HG02759 (cell line): Measurements from ENCODE around the gene FBXW8.

Experiments used
- ATAC-seq: cut with Tn5 transposase; IDR thresholded peaks from one replicate; pipeline ENCODE4 v1.9.1; 2021; ENCODE audit warnings: mild to moderate bottlenecking, moderate library complexity; ENCODE audit not compliant: unreplicated experiment

FBXW8 gene

DNA sequence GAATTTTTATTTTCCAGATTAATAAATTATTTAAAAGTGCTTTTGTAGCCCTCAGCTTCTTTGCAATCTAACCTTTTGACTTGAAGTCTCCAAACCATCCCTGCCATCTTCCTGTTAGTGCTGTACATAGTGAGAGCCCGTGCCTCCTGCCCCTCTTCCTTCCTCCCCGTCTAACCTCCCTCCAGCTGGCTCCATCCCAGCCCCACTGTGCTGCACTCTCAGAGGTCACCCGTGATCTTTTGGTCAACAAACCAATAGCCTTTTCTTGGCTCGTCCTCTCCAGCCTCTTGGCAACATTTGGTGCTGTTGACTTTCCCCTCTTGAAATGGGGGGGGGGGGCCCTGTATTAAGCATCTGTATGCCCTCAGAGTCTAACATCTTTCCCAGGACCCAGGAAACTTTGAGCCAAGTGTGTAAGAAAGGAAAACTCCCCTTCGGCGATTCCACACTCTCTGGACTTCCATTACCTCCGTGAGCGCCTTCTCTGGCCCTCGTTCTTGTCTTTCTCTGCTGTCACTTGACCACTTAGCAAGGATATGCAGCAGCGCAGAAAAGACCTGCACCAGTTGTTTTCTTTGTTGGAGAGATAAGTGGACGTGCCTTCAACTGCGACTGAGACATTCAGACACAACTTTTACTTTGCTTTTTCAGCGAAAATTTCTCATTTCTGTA, 44.1 kb downstream of the FBXW8 start:
- ATAC-seq, result no peak

DNA sequence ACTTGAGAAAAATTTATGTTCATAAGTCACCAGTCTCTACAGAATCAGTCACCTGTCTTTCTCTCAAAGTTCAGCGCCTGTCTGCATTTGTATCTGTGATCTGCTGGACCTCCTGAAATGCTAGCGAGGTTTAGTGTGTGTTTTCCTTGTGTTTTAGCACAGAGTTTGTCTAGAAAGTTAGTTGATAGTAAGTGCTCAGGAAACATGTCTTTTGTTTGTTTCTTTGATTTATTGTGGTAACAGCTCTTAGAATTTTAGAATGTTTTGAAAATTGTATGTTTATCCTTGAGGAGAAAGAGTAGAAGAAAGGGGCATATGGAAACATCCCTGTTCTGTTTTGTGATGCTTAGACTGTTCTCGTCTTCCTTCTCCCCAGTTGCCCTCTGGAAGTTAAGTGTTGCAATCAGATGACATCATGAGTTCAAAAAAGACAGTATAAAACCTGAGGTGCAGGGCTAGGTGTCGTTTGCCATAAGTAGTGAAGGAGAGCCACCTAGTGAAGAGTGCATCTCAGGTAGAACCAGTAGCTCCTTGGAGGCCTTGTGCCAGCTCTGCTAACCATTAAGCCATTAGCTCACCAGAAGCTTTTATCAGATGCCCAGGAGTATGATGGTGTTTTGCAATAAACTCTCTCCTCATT, 44.8 kb downstream of the FBXW8 start:
- no peak for ATAC-seq

DNA sequence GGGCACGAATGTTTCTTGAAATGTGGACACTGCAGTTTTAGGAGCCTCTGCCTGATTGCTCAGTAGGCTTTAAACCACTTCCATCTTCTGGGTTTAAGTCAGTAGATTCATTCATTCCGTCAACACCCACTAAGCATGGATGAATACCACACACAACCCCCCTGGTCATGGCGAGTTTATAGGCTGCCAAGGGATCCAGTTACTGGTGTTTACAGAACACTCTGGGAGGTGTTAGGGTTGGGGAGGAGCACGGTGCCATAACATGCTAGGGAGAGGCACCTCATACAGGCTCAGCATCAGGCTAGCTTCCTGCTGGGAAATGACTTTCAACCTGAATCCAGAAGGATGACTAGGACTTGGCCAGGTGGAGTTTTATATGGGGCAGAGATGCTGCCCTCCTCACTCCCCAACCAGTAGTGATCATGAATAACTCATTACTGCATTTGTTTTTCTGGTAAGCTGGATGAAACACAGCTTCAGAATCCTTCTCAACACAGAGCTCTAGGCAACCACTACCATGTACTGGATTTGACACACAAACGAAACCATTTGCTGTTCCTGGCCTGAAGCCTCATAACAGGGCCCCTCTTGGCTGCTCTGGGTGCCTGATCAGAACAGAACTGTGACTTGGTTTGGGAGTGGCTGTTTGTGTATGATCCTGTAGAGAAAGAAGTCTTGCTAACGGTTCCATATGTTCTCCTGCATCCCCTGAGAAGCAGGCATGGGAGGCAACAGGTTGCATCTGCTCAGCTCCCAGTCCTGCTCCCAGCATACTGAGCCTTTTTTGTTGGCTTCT, 47.9 kb downstream of the FBXW8 start:
- no peak for ATAC-seq

GRCh38 chr12:116959198-116959460, 48.4 kb downstream of the FBXW8 start:
- ATAC-seq, result no peak

GRCh38 chr12:116959845-116960514, 49.2 kb downstream of the FBXW8 start:
- peak; percentile 97 for ATAC-seq

DNA sequence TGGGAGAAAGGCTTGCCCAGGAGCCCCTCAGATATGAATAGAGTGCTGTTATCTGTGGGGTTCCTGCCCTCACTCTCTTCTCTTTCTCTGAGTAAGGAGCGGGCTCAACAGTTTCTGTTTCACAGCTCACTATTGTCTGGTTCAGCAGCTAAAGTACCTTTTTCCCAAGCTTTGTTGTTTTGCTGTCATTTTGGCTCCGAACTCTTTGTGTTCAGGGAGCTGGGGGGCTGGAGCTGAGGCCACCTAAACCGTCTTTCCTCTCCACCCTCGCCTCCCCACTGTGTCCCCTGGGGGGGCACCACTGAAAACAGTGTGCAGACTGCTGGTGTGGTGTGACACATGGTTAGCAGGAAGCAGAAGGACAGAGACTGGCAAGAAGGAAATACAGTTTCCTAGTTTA, 51.4 kb downstream of the FBXW8 start:
- ATAC-seq, result no peak

DNA sequence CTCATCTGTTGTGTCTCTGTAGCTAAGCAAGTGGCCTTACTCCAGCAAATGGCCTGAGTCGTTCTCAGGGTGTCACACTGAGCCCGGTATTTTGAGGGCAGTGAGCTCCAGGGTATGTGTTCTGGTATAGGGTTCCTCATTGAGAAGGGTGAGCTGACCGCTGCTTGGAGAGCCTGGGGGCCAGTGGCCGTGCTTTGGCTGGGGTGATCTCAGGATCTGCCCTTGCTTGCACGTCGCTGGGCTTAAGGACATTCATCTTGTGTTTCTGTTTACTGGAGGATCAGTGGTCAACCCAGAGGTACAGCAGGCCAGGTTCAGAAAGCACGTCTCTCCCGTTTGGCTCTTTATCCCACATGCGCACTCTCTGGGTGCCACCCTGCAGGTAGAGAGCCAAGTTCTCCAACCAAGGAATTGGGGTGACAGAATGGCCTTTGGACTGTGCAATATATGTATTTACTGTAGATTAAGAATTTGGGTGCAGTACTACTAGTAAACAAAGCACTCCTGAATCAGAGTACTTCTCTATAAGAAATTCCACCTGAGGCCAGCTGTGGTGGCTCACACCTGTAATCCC, 52.1 kb downstream of the FBXW8 start:
- ATAC-seq, result no peak

GRCh38 chr12:116964054-116965050, 53.6 kb downstream of the FBXW8 start:
- ATAC-seq, result no peak

DNA sequence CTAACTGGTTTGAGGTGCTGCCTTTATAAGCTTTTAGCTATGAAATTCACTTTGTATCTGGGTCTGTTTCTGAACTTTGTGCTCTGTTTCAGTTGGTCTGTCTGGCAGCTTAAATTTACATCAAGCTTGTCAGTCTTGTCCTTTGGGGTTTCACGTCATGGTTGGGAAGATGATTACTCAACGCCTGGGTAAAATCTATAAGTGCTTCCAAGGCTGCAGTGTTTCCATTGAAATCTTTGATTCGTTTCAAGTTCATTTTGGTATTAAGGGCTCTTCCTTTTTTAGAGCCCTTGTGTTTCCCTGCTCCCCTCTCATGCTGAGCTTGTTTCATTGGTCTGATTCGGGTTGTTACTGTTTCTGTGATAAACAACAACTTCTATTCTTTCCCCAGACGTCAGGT, 58.2 kb downstream of the FBXW8 start:
- ATAC-seq, result no peak

DNA sequence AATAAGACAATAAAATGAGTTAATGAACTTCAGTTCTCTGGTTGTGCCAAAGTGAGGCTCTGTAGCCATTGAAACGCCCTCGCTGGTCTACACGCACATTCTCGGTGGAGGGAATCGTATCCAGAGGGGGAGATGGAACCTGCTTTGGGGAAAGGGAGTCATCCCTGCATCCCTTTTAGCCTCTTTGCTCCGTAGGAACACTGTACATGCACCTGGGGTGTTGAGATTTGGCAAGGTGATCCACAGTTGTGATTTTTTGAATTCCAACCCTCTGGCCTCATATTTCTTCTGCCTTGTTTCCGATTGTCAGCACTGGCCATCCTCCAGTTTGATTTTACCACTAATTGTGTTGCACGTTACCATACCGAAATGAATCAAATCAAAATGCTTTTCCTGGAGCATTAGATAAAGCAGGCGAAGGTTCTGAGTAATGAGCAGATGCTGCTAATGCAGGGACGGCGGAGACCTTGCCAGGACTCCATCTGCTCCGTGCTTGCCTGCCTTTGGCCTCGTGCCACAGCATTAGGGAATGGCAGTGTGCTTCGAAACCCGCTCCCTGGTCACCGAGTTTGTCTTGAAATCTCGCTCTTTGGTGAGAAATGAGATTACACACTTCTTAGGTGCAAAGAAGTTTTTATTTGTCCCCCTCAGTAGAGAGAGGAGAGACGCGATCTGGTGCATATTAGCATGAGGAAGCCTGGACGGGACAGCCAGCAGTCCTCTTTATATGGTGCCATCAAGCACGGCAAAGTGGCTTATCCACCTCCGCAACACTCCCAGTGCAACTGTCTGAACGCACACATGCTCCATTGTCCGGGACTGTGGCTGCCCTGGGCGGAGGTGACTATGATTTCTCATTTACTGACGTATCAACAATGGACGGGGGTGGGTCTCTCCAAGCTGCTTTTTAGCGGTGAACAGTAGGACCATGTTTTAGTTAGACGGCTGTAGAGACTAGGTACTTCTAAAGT, 59.1 kb downstream of the FBXW8 start:
- ATAC-seq, result no peak

DNA sequence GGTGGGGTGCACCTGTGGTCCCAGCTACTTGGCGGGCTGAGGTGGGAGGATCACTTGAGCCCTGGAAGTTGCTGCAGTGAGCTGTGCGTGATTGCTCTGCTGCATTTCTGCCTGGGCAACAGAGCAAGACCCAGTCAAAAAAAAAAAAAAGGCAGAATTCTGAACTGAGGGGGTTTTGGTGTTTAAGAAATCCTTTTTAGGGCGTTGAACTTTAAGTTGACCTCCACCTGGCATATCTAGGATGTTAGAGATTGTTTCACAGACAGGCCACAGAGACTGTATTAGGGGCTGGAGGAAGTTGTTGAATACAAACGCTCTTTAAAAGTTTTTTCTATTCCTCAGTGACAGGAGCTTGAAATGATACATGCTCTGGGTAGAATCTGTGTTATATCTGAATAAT, 60.5 kb downstream of the FBXW8 start:
- ATAC-seq, result peak; percentile 48

GRCh38 chr12:116975779-116976393, 65.1 kb downstream of the FBXW8 start:
- ATAC-seq, result no peak

DNA sequence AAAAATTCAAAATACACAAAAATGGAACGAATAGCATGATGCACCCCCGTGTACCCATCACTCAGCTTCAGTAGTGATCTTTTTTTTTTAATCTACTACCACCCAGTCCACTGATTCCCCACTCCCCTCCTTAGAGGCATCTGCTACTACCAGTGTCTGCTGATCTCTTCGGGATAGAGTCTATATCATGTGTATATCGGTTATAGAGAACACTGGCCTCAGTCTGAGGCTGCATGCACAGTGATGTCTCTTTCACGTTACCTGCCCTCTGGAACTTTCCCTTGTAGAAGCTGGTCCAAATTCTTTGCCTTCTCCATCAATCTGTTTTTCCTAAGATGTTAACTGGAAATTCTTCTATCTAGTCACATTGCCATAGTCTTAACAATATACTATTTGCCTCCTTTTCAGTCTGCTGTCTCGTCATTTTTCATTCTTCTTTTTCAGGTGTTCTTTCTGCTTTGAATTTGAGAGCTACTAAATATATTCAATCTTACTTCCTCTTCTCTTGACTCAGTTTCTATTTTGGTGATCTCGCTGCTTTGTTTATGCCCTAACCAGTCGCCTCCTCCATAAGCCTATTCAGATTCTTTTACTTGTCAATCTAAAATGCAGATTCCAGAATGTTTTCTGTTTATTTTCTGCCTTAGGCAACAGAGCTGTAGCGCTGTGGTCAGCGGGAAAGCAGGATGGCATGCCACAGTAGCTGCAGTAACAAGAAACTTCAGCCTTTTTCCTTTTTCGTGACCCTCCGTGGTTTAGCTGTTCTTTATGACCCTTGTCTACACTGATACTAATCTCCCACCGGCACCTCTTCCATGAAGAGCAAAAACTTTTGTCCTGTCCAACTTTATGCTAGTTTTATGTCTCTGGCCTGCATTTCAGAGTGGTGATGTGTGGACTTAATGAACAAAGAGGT, 67.0 kb downstream of the FBXW8 start:
- ATAC-seq, result peak; percentile 52

DNA sequence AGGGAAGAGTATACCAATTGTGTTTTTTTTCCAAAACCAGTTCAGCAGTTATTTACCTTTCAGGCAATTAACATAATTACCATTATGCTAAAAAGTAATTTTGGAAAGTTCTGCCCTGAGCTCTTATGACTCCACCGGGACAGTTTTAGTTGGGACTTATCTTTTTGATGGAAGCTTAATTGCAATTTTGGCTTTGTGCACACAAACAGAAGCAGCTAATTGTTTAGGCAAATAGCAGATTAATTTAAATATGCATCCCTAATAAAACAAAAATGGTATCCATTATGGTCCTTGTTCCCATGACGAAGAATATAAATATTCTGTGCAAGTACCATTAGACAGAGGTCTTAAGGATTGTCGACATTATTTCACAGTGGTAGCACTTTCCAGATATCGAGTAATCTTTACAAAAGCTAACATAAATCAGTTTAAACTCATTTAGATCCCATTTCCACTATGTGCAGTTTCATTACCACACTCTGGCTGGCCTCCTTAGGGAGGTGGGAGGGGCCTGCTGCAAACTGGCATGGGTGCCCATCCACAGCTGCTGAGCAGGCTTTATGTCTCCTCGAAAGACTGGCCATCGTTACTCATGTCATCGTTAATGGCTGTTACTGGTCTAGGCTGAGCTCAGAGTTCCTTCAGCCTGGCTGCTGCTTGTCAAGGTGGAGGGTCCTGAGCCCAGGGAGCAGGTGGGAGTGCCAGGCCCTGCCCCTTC, 68.2 kb downstream of the FBXW8 start:
- ATAC-seq, result no peak

- no peak for ATAC-seq
Measured at GRCh38 chr12:116980083-116980482, 69.3 kb downstream of the FBXW8 start.

DNA sequence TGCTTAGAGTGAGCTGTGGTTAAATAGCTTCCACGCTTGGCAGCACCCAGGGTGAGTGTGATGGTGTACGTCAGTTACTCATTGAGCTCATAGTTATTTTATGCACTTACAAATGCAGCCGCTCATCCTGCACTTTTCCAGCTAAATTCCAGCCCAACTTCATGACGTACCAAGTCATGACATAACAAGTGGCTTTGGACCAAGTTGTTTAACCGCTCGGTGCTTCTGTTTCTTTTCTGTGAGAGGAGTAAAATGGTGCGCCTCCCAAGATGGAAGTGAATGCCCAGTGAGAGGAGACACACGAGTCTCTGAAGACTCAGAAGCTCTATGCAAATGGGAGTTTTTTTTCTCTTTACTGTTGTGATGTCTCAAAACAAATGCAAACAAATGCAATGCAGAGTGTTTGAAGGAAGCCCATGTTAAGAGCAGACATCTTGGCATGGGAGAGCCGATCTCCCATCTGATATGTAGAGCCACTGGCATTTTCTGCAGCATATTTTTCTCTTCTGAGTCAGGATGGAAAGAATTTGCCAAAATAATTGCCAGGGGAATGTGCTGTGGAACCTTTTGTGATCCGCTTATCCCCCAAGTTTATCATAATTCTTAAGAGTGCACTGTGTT, 72.2 kb downstream of the FBXW8 start:
- no peak for ATAC-seq
